ENCODE results near the gene GRB2. TPM values are rescaled to one million over a fixed set of nuclear protein-coding genes. Genes with fewer than 3 reads are reported as not detected.

GRB2 gene
- total RNA-seq, 6 donors from 2014 or later, result 103 to 168 (median 151) TPM

DNA sequence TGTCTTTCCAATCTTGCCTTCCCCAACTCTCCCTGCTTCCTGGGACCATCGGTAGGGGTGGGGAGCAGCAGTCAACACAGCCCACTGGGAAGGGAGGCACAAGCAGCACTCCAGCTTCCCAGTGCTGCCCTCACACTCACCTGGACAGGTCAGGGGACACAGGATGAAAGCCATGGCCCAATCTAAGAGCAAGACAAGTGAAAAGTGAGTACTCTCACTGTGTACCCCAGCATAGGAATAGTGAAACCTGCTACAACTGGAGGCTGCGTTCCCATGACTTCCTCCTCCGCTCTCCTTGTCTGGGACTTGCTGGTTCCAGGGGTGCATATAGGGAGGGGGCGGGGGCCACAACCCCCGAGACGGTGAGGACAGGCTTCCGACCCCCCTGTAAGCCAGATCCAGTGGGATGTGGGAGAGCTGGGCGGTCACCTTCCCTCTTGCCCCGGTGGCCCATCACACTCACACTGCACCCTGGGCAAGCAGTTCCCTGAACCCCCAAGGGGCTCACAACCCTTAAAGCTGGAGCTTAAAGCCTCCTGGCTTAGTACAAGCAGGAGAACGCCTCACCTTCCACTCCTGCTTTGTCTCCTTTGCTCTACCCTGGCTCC lies 86.8 kb downstream of the GRB2 start:
- TF ChIP-seq POLR2AphosphoS5 (IDR thresholded peaks at IDR 0.05), result no peak
- TF ChIP-seq POLR2A (IDR thresholded peaks at IDR 0.05), result no peak
- TF ChIP-seq EP300 (IDR thresholded peaks at IDR 0.05), result no peak
- TF ChIP-seq, protein P1, sequence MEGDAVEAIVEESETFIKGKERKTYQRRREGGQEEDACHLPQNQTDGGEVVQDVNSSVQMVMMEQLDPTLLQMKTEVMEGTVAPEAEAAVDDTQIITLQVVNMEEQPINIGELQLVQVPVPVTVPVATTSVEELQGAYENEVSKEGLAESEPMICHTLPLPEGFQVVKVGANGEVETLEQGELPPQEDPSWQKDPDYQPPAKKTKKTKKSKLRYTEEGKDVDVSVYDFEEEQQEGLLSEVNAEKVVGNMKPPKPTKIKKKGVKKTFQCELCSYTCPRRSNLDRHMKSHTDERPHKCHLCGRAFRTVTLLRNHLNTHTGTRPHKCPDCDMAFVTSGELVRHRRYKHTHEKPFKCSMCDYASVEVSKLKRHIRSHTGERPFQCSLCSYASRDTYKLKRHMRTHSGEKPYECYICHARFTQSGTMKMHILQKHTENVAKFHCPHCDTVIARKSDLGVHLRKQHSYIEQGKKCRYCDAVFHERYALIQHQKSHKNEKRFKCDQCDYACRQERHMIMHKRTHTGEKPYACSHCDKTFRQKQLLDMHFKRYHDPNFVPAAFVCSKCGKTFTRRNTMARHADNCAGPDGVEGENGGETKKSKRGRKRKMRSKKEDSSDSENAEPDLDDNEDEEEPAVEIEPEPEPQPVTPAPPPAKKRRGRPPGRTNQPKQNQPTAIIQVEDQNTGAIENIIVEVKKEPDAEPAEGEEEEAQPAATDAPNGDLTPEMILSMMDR (IDR thresholded peaks at IDR 0.05), result no peak
- ATAC-seq (ENCODE audit: low FRiP score in 2 of 2), result no peak
- H3K27me3 ChIP-seq, result no peaks in the 10 kb centered on the region
- H3K36me3 ChIP-seq, result peaks cover 14 to 47% (median 33%) of the 10 kb centered on the region in 4 donors
- H3K27ac ChIP-seq, result peak overlapping the region in 2 of 4 donors; percentile 52 to 69
- H3K9me3 ChIP-seq, result no peaks in the 10 kb centered on the region
- no peak overlapping the region for H3K4me3 ChIP-seq
- DNase-seq, result peak in 1 of 2 donors; percentile 32
- WGBS, 2 donors, result 88 to 93% methylated on average over 9 to 10 of the region's 10 CpGs
- peaks cover 5 to 15% (median 7%) of the 10 kb centered on the region in 4 donors for H3K4me1 ChIP-seq

DNA sequence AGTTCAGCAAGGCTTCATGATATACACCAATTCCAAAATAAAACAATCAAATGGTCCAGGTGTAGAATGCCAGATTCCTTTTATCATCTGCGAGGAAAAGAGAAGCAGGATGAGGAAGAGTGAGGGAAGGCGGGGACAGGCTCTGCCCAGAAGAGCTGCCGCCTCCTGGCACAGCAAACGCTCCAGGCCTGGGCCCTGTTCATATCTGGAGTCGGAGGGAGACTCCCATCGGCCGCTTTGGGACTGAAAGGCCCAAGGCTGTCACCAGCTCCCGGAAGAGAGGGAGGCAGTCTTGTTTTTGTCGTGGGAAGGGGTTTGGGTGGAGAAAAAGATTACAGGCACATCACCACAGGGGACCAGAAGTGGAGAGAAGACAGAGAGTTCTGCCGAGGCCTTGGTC lies 87.3 kb downstream of the GRB2 start:
- TF ChIP-seq, protein P1 (IDR thresholded peaks at IDR 0.05), result no peak
- TF ChIP-seq EP300 (IDR thresholded peaks at IDR 0.05) (no peak), POLR2AphosphoS5 (IDR thresholded peaks at IDR 0.05) (no peak), POLR2A (IDR thresholded peaks at IDR 0.05) (no peak)
- H3K4me3 ChIP-seq, result no peak overlapping the region
- 80% methylated on average over 10 of the region's 10 CpGs for WGBS, 2 donors
- peaks cover 1 to 12% (median 7%) of the 10 kb centered on the region in 4 donors for H3K4me1 ChIP-seq
- no peaks in the 10 kb centered on the region for H3K27me3 ChIP-seq
- DNase-seq (no peak), ATAC-seq (ENCODE audit: low FRiP score in 2 of 2) (no peak)
- H3K27ac ChIP-seq, result peak overlapping the region in 1 of 4 donors; percentile 69
- no peaks in the 10 kb centered on the region for H3K9me3 ChIP-seq
- H3K36me3 ChIP-seq, result peaks cover 14 to 46% (median 33%) of the 10 kb centered on the region in 4 donors

DNA sequence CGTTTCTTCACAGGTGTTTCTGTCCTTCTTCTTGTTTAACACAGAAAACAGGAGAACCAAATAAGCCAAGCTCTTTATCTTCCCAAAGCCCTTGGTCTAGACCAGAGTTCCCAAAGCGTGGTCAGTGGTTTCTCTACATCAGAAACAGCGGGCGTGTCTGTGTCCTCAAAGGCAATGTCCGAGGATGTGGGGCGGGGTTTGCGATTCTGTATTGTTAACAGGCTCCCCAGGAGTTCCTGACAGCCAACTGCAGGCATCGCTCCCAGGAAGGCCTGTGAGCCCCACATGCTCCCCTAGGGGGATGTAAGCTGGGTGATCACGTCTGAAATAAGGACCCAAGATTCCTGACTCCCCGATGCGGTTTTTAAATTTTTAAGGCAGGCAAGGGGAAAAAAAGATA lies 87.8 kb downstream of the GRB2 start:
- TF ChIP-seq POLR2AphosphoS5 (IDR thresholded peaks at IDR 0.05), result no peak
- no peak for TF ChIP-seq POLR2A (IDR thresholded peaks at IDR 0.05)
- no peak for TF ChIP-seq EP300 (IDR thresholded peaks at IDR 0.05)
- TF ChIP-seq, protein P1 (IDR thresholded peaks at IDR 0.05), result no peak
- Histone ChIP-seq H3K4me3 (no peak overlapping the region), H3K27ac (peak overlapping the region in 1 of 4 donors; percentile 48), H3K9me3 (no peaks in the 10 kb centered on the region), H3K36me3 (peaks cover 14 to 46% (median 33%) of the 10 kb centered on the region in 4 donors), H3K27me3 (no peaks in the 10 kb centered on the region), H3K4me1 (peaks cover 0 to 14% (median 8%) of the 10 kb centered on the region in 4 donors)
- ATAC-seq (ENCODE audit: low FRiP score in 2 of 2) (no peak), DNase-seq (no peak)
- 66 to 78% methylated on average over 11 of the region's 11 CpGs for WGBS, 2 donors

DNA sequence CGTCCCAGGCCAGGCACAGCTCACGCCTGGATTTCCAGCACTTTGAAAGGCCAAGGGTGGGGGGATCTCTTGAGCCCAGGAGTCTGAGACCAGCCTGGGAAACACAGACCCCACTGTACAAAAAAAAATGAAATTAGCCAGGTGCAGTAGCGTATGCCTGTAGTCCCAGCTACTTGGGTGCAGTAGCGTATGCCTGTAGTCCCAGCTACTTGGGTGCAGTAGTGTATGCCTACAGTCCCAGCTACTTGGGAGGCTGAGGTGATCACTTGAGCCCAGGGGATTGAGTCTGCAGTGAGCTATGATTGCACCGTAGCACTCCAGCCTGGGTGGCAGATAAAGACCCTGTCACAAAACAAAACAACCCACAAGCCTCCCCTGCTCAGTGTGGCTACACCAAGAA lies 89.2 kb downstream of the GRB2 start:
- Histone ChIP-seq H3K27me3 (no peaks in the 10 kb centered on the region), H3K36me3 (peaks cover 9 to 38% (median 25%) of the 10 kb centered on the region in 4 donors), H3K4me3 (no peak overlapping the region), H3K4me1 (peaks cover 0 to 18% (median 9%) of the 10 kb centered on the region in 4 donors), H3K9me3 (no peaks in the 10 kb centered on the region), H3K27ac (peak overlapping the region in 3 of 4 donors; percentile 56 to 79 (median 64))
- no peak for DNase-seq
- no peak for TF ChIP-seq POLR2A (IDR thresholded peaks at IDR 0.05)
- TF ChIP-seq, protein P1 (IDR thresholded peaks at IDR 0.05), result no peak
- no peak for TF ChIP-seq POLR2AphosphoS5 (IDR thresholded peaks at IDR 0.05)
- no peak for TF ChIP-seq EP300 (IDR thresholded peaks at IDR 0.05)
- ATAC-seq (ENCODE audit: low FRiP score in 2 of 2), result no peak
- WGBS, 2 donors, result 80 to 91% methylated on average over 5 of the region's 5 CpGs

Data from upper lobe of left lung (tissue), 6 donors.